Ovary (tissue), 3 donors: ENCODE results near the gene POMC.
"Not testable (repeated sequence)": the region's sequence is repeated elsewhere in the genome, so short reads cannot be mapped to it uniquely, and the experiment has no call there.

Experiments
- POLR2A ChIP-seq: fragments of 450-650 bp; IDR thresholded peaks from one replicate; pipeline ENCODE4 v1.6.1; 2017; ENCODE audit warnings: antibody characterized with exemption, mild to moderate bottlenecking, moderate library complexity
- TF ChIP-seq, protein P1 (sequence below), 3 donors: fragments of 450-650 bp in 2 of 3; fragments of 200-600 bp in 1 of 3; IDR thresholded peaks; one replicate each; pipeline versions ENCODE4 v1.5.1 to v1.8.0; 2016 to 2022; ENCODE audit warnings: antibody characterized with exemption in 3 of 3, mild to moderate bottlenecking in 1 of 3
- donor health status: DM: no; HTN: no; CAD: no.

DNA sequence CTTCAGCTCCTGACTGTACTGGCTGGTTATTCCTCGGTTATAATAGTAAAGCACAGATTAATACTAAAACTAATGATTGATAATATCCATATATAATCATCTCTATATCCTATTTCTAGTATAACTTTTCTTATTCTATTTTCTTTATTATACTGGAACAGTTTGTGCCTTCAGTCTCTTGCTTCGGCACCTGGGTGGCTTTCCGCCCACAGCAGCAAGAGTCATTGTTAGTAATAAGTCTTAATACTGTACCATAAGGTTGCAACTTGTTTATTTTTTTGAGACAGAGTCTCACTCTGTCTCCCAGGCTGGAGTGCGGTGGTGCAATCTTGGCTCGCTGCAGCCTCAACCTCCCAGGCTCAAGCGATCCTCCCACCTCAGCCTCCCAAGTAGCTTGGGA lies 42.5 kb upstream of the POMC start:
- TF ChIP-seq, protein P1, sequence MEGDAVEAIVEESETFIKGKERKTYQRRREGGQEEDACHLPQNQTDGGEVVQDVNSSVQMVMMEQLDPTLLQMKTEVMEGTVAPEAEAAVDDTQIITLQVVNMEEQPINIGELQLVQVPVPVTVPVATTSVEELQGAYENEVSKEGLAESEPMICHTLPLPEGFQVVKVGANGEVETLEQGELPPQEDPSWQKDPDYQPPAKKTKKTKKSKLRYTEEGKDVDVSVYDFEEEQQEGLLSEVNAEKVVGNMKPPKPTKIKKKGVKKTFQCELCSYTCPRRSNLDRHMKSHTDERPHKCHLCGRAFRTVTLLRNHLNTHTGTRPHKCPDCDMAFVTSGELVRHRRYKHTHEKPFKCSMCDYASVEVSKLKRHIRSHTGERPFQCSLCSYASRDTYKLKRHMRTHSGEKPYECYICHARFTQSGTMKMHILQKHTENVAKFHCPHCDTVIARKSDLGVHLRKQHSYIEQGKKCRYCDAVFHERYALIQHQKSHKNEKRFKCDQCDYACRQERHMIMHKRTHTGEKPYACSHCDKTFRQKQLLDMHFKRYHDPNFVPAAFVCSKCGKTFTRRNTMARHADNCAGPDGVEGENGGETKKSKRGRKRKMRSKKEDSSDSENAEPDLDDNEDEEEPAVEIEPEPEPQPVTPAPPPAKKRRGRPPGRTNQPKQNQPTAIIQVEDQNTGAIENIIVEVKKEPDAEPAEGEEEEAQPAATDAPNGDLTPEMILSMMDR (IDR thresholded peaks at IDR 0.05), result not testable (repeated sequence)
- not testable (repeated sequence) for TF ChIP-seq POLR2A
